Esophagus squamous epithelium (tissue), 5 donors: ENCODE measurements around the gene PDZD4. TPM values are rescaled to one million over a fixed set of nuclear protein-coding genes. Genes with fewer than 3 reads are reported as not detected.

Experiments
- DNase-seq: peaks from one replicate; lab custom pipeline; 2025; lab: John Stamatoyannopoulos, UW
- H3K27ac ChIP-seq, 4 donors: fragments of 200-600 bp; sonication (generic); one replicate each; pipeline ENCODE4 v1.5.1; 2016 to 2019; ENCODE audit warnings: mild to moderate bottlenecking in 1 of 4
- H3K27me3 ChIP-seq, 4 donors: fragments of 200-600 bp; sonication (generic); 1 replicate in 3 of 4; 2 replicates in 1 of 4; pipeline versions ENCODE4 v1.5.1 to v1.6.0; 2017 to 2021; ENCODE audit warnings: antibody characterized with exemption in 1 of 4
- H3K36me3 ChIP-seq, 3 donors: fragments of 200-600 bp; sonication (generic); one replicate each; pipeline ENCODE4 v1.5.1; 2016 to 2019
- H3K4me1 ChIP-seq, 3 donors: fragments of 200-600 bp; sonication (generic); one replicate each; pipeline ENCODE4 v1.5.1; 2017 to 2019
- H3K4me3 ChIP-seq, 4 donors: fragments of 200-600 bp; sonication (generic); 1 replicate in 3 of 4; 2 replicates in 1 of 4; pipeline ENCODE4 v1.5.1; 2016 to 2019; ENCODE audit warnings: mild to moderate bottlenecking in 2 of 4, moderate library complexity in 1 of 4
- H3K9me3 ChIP-seq, 3 donors: fragments of 200-600 bp; sonication (generic); one replicate each; pipeline ENCODE4 v1.5.1; 2016 to 2019
- POLR2A ChIP-seq, 4 donors: fragments of 450-650 bp; IDR thresholded peaks; one replicate each; pipeline ENCODE4 v1.6.1; 2017; ENCODE audit warnings: antibody characterized with exemption in 4 of 4, mild to moderate bottlenecking in 4 of 4, moderate library complexity in 3 of 4
- WGBS, 2 donors: methylation state at CpG; one replicate each; pipeline ENCODE4 v1.1.5; 2018; 5-methylcytosine and 5-hydroxymethylcytosine counted together
- intact Hi-C: fragments of 100-400 bp; cut with DNase I; formaldehyde crosslinking; loops from one replicate; pipeline ENCODE4 v1.15.0; 2022
- total RNA-seq, 4 donors: library from RNA; depleted of rRNA; stranded (reverse); fragments of >200 nt; gene quantifications; one replicate each; pipeline ENCODE4 v1.1.0, GENCODE V29; 2016
- TF ChIP-seq, protein P1 (sequence below), 6 experiments: fragments of 450-650 bp in 4 of 6; fragments of 200-600 bp in 2 of 6; sonication (generic) in 2 of 6; IDR thresholded peaks; one replicate each; pipeline ENCODE4 v1.5.1; 2016 to 2019; ENCODE audit warnings: antibody characterized with exemption in 6 of 6, mild to moderate bottlenecking in 4 of 6, moderate library complexity in 4 of 6
- donor health status: DM: yes; HTN: yes; CAD: no.

Gene PDZD4
- total RNA-seq, 4 donors from 2014 or later = 0.97 to 3.4 (median 1.9) TPM

DNA sequence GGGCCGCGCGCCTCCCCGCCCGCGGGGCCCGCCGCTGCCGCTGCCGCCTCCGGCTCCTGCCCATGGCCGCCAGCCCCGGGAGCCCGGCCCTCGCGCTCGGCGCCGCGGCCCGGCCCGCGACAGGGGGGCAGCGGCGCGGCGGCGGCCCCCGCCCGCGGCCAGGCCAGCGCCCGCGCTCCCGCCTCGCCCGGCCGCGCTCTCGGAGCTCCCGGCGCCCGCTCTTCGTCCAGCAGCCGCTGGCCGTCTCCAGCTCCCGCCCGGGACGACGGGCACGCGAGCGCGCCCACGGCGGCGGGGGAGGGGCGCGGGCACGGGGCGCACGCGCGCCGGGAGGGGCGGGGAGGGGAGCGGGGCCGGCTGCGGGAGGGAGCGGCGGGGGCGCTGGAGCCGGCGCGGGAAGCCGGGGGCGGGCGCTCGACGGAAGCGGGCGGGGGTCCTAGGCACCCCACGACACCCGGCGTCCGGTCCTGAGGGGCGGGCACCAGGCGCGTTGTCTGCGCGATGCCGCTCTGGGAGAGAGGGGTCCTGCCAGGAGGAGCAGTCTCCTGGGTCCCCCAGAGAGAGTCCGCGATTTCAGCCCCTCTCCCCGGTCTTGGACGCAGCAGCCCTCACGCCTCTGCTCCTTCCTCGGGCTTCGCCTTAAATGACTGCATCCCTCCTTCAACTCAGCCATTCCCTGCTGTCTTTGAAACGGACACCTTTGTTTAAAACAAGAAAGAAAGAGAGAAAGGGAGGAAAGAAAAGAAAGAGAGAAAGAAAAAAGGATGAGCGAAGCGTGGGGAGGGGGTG is 490 bp upstream of the PDZD4 start:
- Histone ChIP-seq H3K36me3 (no peaks in the 10 kb centered on the region), H3K9me3 (no peaks in the 10 kb centered on the region), H3K4me1 (peaks cover 0 to 22% (median 4%) of the 10 kb centered on the region in 3 donors), H3K27ac (no peak overlapping the region), H3K27me3 (peaks cover 0 to 51% (median 3%) of the 10 kb centered on the region in 4 donors), H3K4me3 (peak overlapping the region in 2 of 4 donors; percentile 49 to 63)
- intact Hi-C loops = no loop called here
- TF ChIP-seq, protein P1, sequence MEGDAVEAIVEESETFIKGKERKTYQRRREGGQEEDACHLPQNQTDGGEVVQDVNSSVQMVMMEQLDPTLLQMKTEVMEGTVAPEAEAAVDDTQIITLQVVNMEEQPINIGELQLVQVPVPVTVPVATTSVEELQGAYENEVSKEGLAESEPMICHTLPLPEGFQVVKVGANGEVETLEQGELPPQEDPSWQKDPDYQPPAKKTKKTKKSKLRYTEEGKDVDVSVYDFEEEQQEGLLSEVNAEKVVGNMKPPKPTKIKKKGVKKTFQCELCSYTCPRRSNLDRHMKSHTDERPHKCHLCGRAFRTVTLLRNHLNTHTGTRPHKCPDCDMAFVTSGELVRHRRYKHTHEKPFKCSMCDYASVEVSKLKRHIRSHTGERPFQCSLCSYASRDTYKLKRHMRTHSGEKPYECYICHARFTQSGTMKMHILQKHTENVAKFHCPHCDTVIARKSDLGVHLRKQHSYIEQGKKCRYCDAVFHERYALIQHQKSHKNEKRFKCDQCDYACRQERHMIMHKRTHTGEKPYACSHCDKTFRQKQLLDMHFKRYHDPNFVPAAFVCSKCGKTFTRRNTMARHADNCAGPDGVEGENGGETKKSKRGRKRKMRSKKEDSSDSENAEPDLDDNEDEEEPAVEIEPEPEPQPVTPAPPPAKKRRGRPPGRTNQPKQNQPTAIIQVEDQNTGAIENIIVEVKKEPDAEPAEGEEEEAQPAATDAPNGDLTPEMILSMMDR (IDR thresholded peaks at IDR 0.05) = no peak
- no peak for TF ChIP-seq POLR2A (IDR thresholded peaks at IDR 0.05)
- DNase-seq = no peak
- 40 to 59% methylated on average over 1 to 2 of the region's 102 CpGs for WGBS, 2 donors

- WGBS, 2 donors = 20% methylated on average over 2 of the region's 27 CpGs; no CpG with 5 or more reads in 1 of the 2 donors
- Histone ChIP-seq H3K27ac (no peak overlapping the region), H3K9me3 (no peaks in the 10 kb centered on the region), H3K4me3 (peak overlapping the region; percentile 19 to 63 (median 43)), H3K27me3 (peaks cover 0 to 51% (median 3%) of the 10 kb centered on the region in 4 donors), H3K4me1 (peaks cover 0 to 22% (median 4%) of the 10 kb centered on the region in 3 donors), H3K36me3 (no peaks in the 10 kb centered on the region)
- TF ChIP-seq, protein P1 (IDR thresholded peaks at IDR 0.05) = no peak
- no peak for TF ChIP-seq POLR2A (IDR thresholded peaks at IDR 0.05)
- intact Hi-C loops = no loop called here
- no peak for DNase-seq
Measured at GRCh38 chrX:153829549-153829798, 870 bp downstream of the PDZD4 start.

- 16 to 25% methylated on average over 17 to 26 of the region's 50 CpGs for WGBS, 2 donors
Measured at GRCh38 chrX:153828723-153829548, 1.4 kb downstream of the PDZD4 start.

DNA sequence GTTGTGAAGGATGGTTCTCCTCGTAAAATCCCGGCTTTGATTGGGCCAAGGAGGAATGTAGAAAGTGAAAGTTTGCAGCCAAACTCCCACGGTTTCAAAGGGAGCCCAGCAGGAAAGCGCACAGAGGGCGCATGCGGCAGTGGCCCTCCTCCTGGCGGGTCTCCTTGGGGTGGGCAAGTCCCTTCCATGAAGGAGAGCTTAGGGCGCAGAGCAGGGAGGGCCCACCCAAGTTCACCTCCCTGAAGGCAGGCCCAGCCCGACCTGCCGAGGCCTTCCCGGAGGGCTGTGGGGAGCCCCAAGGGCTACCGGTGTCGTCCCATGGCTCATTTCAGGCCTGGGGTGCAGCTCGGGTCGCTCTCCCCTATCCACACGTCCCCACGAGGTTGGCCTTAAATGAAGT is 2.0 kb downstream of the PDZD4 start:
- peak overlapping the region in 2 of 4 donors; percentile 16 to 57 for H3K27ac ChIP-seq
- DNase-seq = no peak
- H3K4me1 ChIP-seq = peaks cover 0 to 22% (median 4%) of the 10 kb centered on the region in 3 donors
- H3K27me3 ChIP-seq = peaks cover 0 to 51% (median 5%) of the 10 kb centered on the region in 4 donors
- 68% methylated on average over 7 of the region's 17 CpGs; no CpG with 5 or more reads in 1 of the 2 donors for WGBS, 2 donors
- no peak for TF ChIP-seq POLR2A (IDR thresholded peaks at IDR 0.05)
- TF ChIP-seq, protein P1 (IDR thresholded peaks at IDR 0.05) = no peak
- intact Hi-C loops = no loop called here
- no peaks in the 10 kb centered on the region for H3K36me3 ChIP-seq
- H3K4me3 ChIP-seq = peak overlapping the region in 3 of 4 donors; percentile 37 to 63 (median 49)
- H3K9me3 ChIP-seq = no peaks in the 10 kb centered on the region

More at GRCh38 chrX:153828723-153829548, 1.4 kb downstream of the PDZD4 start:
- Histone ChIP-seq H3K27me3 (peaks cover 0 to 51% (median 5%) of the 10 kb centered on the region in 4 donors), H3K9me3 (no peaks in the 10 kb centered on the region), H3K4me3 (peak overlapping the region in 3 of 4 donors; percentile 37 to 63 (median 49)), H3K36me3 (no peaks in the 10 kb centered on the region), H3K27ac (peak overlapping the region in 2 of 4 donors; percentile 16 to 57), H3K4me1 (peaks cover 0 to 22% (median 4%) of the 10 kb centered on the region in 3 donors)
- no peak for DNase-seq
- TF ChIP-seq POLR2A (IDR thresholded peaks at IDR 0.05) = no peak
- TF ChIP-seq, protein P1 (IDR thresholded peaks at IDR 0.05) = no peak
- intact Hi-C loops = no loop called here
